ENCODE measurements around the gene APOB. TPM values are rescaled to one million over a fixed set of nuclear protein-coding genes. Genes with fewer than 3 reads are reported as not detected.

The APOB gene
- total RNA-seq, 4 donors from 2014 or later: 1.5 to 38.6 (median 14.7) TPM

- no peak for TF ChIP-seq CTCF (IDR thresholded peaks at IDR 0.05; ENCODE audit: low read depth)
Measured at GRCh38 chr2:21029519-21029918, 14.4 kb downstream of the APOB start.

GRCh38 chr2:21028021-21028947 is 15.6 kb downstream of the APOB start:
- no peak for TF ChIP-seq CTCF (IDR thresholded peaks at IDR 0.05; ENCODE audit: low read depth)

DNA sequence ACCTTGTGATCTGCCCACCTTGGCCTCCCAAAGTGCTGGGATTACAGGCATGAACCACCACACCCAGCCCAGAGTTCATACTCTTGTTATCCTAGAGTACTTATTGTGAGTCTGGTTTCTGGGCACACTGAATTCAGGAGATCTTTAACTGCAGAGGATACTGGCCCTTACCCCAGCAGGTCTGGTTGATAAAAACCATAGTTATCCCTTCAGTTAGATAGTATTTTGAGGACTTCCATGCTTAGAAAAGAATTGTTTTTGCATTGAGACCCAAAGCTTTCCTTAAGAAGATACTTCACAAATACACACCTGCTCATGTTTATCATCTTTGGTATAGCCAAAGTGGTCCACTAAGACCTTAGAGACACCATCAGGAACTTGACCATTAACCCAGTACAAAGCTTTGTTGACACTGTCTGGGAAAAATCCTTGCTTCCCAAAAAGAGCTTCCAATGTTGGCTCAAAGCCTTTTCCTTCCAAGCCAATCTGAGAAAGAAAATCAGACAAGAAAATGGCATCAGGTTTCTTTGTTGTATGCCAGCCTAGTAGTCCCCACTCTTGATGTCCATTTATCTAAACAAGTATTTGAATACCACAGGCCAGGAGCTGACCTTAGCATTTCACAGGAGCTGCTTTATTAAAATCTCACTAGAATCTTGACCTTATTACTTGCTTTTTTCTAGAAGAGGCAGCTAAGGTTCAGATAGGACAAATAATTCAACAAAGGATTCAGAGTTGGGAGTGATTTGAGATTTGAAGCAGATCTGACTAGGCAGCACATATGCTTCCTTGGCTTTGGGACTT is 17.2 kb downstream of the APOB start:
- TF ChIP-seq CTCF (IDR thresholded peaks at IDR 0.05; ENCODE audit: low read depth): no peak

- no peak for TF ChIP-seq CTCF (IDR thresholded peaks at IDR 0.05; ENCODE audit: low read depth)
Measured at GRCh38 chr2:21025690-21026478, 18.0 kb downstream of the APOB start.

DNA sequence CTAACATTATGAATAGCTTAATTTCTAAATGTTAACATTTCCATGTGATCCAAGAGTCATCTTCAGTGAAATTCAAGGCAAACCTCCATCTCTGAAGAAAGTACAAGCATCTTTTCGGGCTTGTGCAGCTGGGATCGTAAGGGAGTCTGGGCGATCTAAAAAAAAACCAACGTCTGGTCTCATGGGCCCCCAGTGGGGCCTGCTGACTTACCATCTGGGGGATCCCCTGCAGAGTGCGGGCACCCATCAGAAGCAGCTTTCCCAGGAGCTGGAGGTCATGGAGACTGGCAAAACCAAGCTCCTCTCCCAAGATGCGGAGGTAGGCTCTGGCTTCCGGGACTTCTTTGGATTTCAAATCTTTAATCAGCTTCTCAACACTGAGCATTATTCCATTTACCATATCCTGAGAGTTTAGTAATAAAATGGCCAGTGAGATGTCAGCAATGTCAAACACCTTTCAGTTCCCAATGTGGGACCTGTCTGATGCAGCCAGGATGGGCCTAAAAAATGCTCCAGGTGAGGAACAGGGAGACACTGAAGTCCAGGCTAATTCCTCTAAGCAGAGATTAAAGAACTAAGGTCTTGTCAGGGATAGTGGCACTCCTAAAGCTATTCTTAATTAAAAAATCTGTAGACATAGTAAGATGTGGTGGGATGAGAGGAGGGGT is 19.0 kb downstream of the APOB start:
- no peak for TF ChIP-seq CTCF (IDR thresholded peaks at IDR 0.05; ENCODE audit: low read depth)

GRCh38 chr2:21024198-21024597 is 19.7 kb downstream of the APOB start:
- no peak for TF ChIP-seq CTCF (IDR thresholded peaks at IDR 0.05; ENCODE audit: low read depth)

Data from subcutaneous adipose tissue (tissue), 4 donors.